ENCODE measurements around the gene PMFBP1. TPM values are rescaled to one million over a fixed set of nuclear protein-coding genes. Genes with fewer than 3 reads are reported as not detected.

PMFBP1 gene
- polyA plus RNA-seq, 1 donor (not counting 4 experiments of a cell fraction or from before 2014, with no cell fraction given), result 0.92 TPM

GRCh38 chr16:72098936-72099335, 73.0 kb downstream of the PMFBP1 start:
- H3K4me3 ChIP-seq (ENCODE audit: control insufficient read depth in 2 of 3, extremely low read depth in 1 of 3, insufficient read depth in 2 of 3, low read depth in 1 of 3, low read length in 3 of 3), result no peak overlapping the region
- H2AFZ ChIP-seq (ENCODE audit: control insufficient read depth, low read length), result no peak overlapping the region
- H3K4me2 ChIP-seq (ENCODE audit: control insufficient read depth, extremely low read depth, insufficient read depth, low read depth, low read length), result no peak overlapping the region
- no peaks in the 10 kb centered on the region for H3K27me3 ChIP-seq (ENCODE audit: control insufficient read depth, extremely low read depth, insufficient read depth, low read length)
- no peak for DNase-seq (ENCODE audit: low read depth, low spot score)
- H3K79me2 ChIP-seq (ENCODE audit: control insufficient read depth, insufficient read depth, low read length), result peaks cover 32% of the 10 kb centered on the region
- no peak overlapping the region for H3K9ac ChIP-seq (ENCODE audit: control insufficient read depth, extremely low read depth, insufficient read depth, low read length)
- peaks cover 52 to 63% of the 10 kb centered on the region in 2 experiments for H3K36me3 ChIP-seq (ENCODE audit: control insufficient read depth in 2 of 2, extremely low read depth in 1 of 2, insufficient read depth in 2 of 2, low read length in 2 of 2)
- TF ChIP-seq CTCF (optimal IDR thresholded peaks at IDR 0.05 in 1 of 3, IDR thresholded peaks at IDR 0.05 in 1 of 3, conservative IDR thresholded peaks at IDR 0.05 in 1 of 3; ENCODE audit: extremely low read depth in 1 of 3, insufficient read depth in 2 of 3, low read length in 3 of 3), result no peak
- no peak for TF ChIP-seq EZH2 (IDR thresholded peaks at IDR 0.05; ENCODE audit: low read length)
- no peaks in the 10 kb centered on the region for H3K9me1 ChIP-seq (ENCODE audit: control insufficient read depth, extremely low read depth, insufficient read depth, low read length)
- no peak overlapping the region for H3K27ac ChIP-seq (ENCODE audit: control insufficient read depth, insufficient read depth, low read length)
- FAIRE-seq, result no peak
- H3K4me1 ChIP-seq (ENCODE audit: control insufficient read depth, extremely low read depth, insufficient read depth, low read length), result peaks cover 9% of the 10 kb centered on the region
- dilution Hi-C loops (cut with MboI; ENCODE audit: extremely low pct_ligation_motif_present, low sequenced_read_pairs), result no loop called here
- peaks cover 5% of the 10 kb centered on the region for H4K20me1 ChIP-seq (ENCODE audit: control insufficient read depth, extremely low read depth, insufficient read depth, low read length)
- no peaks in the 10 kb centered on the region for H3K9me3 ChIP-seq (ENCODE audit: control insufficient read depth, low read depth, low read length)

DNA sequence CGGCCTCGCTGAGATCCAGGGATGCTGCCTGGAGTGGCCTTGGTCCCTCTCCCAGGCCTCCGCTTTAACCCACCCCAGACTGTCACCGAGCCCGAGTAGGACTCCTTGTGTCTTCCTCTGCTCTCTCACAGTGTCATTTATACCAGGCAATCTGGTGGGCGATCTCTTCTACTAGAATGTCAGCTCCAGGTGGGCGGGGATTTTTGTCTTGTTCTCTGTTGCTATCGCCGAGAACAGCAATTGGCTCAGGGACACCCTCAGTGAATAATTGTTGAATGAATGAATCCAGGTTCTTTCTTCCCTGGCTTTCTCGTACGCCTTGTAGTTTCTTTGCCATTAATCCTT, 77.7 kb downstream of the PMFBP1 start:
- Histone ChIP-seq H3K9ac (ENCODE audit: control insufficient read depth, extremely low read depth, insufficient read depth, low read length) (peak overlapping the region; percentile 92), H3K4me2 (ENCODE audit: control insufficient read depth, extremely low read depth, insufficient read depth, low read depth, low read length) (peak overlapping the region; percentile 89), H3K27ac (ENCODE audit: control insufficient read depth, insufficient read depth, low read length) (peak overlapping the region; percentile 88), H3K9me1 (ENCODE audit: control insufficient read depth, extremely low read depth, insufficient read depth, low read length) (no peaks in the 10 kb centered on the region), H3K79me2 (ENCODE audit: control insufficient read depth, insufficient read depth, low read length) (peaks cover 63% of the 10 kb centered on the region), H3K36me3 (ENCODE audit: control insufficient read depth in 2 of 2, extremely low read depth in 1 of 2, insufficient read depth in 2 of 2, low read length in 2 of 2) (peaks cover 20 to 40% of the 10 kb centered on the region in 2 experiments), H4K20me1 (ENCODE audit: control insufficient read depth, extremely low read depth, insufficient read depth, low read length) (peaks cover 5% of the 10 kb centered on the region), H3K4me1 (ENCODE audit: control insufficient read depth, extremely low read depth, insufficient read depth, low read length) (peaks cover 21% of the 10 kb centered on the region), H3K9me3 (ENCODE audit: control insufficient read depth, low read depth, low read length) (no peaks in the 10 kb centered on the region), H3K27me3 (ENCODE audit: control insufficient read depth, extremely low read depth, insufficient read depth, low read length) (no peaks in the 10 kb centered on the region), H3K4me3 (ENCODE audit: control insufficient read depth in 2 of 3, extremely low read depth in 1 of 3, insufficient read depth in 2 of 3, low read depth in 1 of 3, low read length in 3 of 3) (peak overlapping the region; percentile 83 to 99 (median 92)), H2AFZ (ENCODE audit: control insufficient read depth, low read length) (peak overlapping the region; percentile 49)
- TF ChIP-seq EZH2 (IDR thresholded peaks at IDR 0.05; ENCODE audit: low read length) (no peak), CTCF (optimal IDR thresholded peaks at IDR 0.05 in 1 of 3, IDR thresholded peaks at IDR 0.05 in 1 of 3, conservative IDR thresholded peaks at IDR 0.05 in 1 of 3; ENCODE audit: extremely low read depth in 1 of 3, insufficient read depth in 2 of 3, low read length in 3 of 3) (no peak)
- dilution Hi-C loops (cut with MboI; ENCODE audit: extremely low pct_ligation_motif_present, low sequenced_read_pairs), result no loop called here
- DNase-seq (ENCODE audit: low read depth, low spot score), result no peak
- FAIRE-seq, result no peak

Measured in keratinocyte (primary cell).